ENCODE data around the gene ZFYVE1. TPM values are rescaled to one million over a fixed set of nuclear protein-coding genes. Genes with fewer than 3 reads are reported as not detected.

Gene ZFYVE1
- total and polyA plus RNA-seq, 2 donors (not counting 3 experiments of a cell fraction or from before 2014, with no cell fraction given): 27.3 to 29.2 TPM

DNA sequence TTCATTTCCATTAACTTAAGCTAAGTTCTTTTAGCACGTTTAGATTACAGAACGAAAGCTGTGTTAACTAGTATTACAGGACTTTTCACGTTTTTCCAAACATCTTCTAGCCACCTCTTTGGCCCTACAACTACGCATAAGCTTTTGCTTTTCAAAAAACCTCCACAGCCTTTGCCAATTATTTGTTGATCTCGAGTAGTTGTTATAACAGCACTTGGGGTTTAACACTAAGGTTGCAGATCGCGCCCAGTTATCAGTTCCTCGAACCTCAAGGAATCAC is 31.0 kb upstream of the ZFYVE1 start:
- no peaks in the 10 kb centered on the region for H3K9me3 ChIP-seq (replicated peaks; ENCODE audit: control insufficient read depth, insufficient read depth, low read length)
- DNase-seq (ENCODE audit: low read depth, low spot score) (no peak), FAIRE-seq (no peak)
- ChIA-PET POLR2A (interaction anchor here (0.7 to 2.7 kb wide), 4 partner anchors 31 to 401 kb away, joined by 3 to 22 read pairs (median 3); partner anchors contain the start of genes NUMB and ZFYVE1), CTCF (interaction anchor here (1.2 to 1.5 kb wide), 4 partner anchors 9 to 544 kb away, joined by 3 to 5 read pairs (median 4); no protein-coding TSS in a partner anchor)
- TF ChIP-seq, protein P1, sequence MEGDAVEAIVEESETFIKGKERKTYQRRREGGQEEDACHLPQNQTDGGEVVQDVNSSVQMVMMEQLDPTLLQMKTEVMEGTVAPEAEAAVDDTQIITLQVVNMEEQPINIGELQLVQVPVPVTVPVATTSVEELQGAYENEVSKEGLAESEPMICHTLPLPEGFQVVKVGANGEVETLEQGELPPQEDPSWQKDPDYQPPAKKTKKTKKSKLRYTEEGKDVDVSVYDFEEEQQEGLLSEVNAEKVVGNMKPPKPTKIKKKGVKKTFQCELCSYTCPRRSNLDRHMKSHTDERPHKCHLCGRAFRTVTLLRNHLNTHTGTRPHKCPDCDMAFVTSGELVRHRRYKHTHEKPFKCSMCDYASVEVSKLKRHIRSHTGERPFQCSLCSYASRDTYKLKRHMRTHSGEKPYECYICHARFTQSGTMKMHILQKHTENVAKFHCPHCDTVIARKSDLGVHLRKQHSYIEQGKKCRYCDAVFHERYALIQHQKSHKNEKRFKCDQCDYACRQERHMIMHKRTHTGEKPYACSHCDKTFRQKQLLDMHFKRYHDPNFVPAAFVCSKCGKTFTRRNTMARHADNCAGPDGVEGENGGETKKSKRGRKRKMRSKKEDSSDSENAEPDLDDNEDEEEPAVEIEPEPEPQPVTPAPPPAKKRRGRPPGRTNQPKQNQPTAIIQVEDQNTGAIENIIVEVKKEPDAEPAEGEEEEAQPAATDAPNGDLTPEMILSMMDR (IDR thresholded peaks at IDR 0.05; ENCODE audit: extremely low read depth in 1 of 2, insufficient read depth in 1 of 2, low read depth in 1 of 2, low read length in 2 of 2): no peak
- TF ChIP-seq MYC (IDR thresholded peaks at IDR 0.05; ENCODE audit: low read depth, low read length) (no peak), POLR2AphosphoS5 (IDR thresholded peaks at IDR 0.05; ENCODE audit: insufficient read depth, low read depth, low read length) (no peak), EZH2 (IDR thresholded peaks at IDR 0.05; ENCODE audit: borderline replicate concordance, low read depth, low read length, severe bottlenecking) (no peak), POLR2A (IDR thresholded peaks at IDR 0.05; ENCODE audit: low read depth, low read length) (no peak), MAX (IDR thresholded peaks at IDR 0.05; ENCODE audit: insufficient read depth, insufficient read length) (no peak), JUN (IDR thresholded peaks at IDR 0.05; ENCODE audit: borderline replicate concordance, insufficient read depth, insufficient read length, low read depth) (no peak)
- H3K36me3 ChIP-seq (ENCODE audit: control insufficient read depth in 2 of 2, extremely low read depth in 1 of 2, insufficient read depth in 2 of 2, low read length in 2 of 2): no peaks in the 10 kb centered on the region
- H3K4me3 ChIP-seq (replicated peaks in 1 of 3; ENCODE audit: insufficient read depth in 1 of 3, low read depth in 1 of 3, low read length in 3 of 3): peak overlapping the region; percentile 13 to 94 (median 29)
- H4K20me1 ChIP-seq (replicated peaks; ENCODE audit: control insufficient read depth, extremely low read depth, insufficient read depth, low read length): peaks cover 6% of the 10 kb centered on the region
- H2AFZ ChIP-seq (ENCODE audit: low read depth, low read length): peak overlapping the region; percentile 70
- H3K4me2 ChIP-seq (ENCODE audit: insufficient read depth, low read length): peak overlapping the region; percentile 85
- peak overlapping the region; percentile 84 for H3K27ac ChIP-seq (ENCODE audit: insufficient read depth, low read depth, low read length)
- no peaks in the 10 kb centered on the region for H3K9me1 ChIP-seq (replicated peaks; ENCODE audit: control insufficient read depth, extremely low read depth, insufficient read depth, low read length)
- TSS peak; percentile 95 for BruUV-seq (replicated peaks)
- no peaks in the 10 kb centered on the region for H3K27me3 ChIP-seq (ENCODE audit: control insufficient read depth in 2 of 2, insufficient read depth in 2 of 2, low read length in 2 of 2)
- H3K9ac ChIP-seq (replicated peaks; ENCODE audit: extremely low read depth, insufficient read depth, low read length): peak overlapping the region; percentile 97
- peaks cover 42% of the 10 kb centered on the region for H3K79me2 ChIP-seq (ENCODE audit: control insufficient read depth, insufficient read depth, low read length)
- peaks cover 9% of the 10 kb centered on the region for H3K4me1 ChIP-seq (ENCODE audit: control insufficient read depth, extremely low read depth, insufficient read depth, low read length)
- dilution Hi-C loops (cut with MboI; ENCODE audit: extremely low pct_ligation_motif_present, low sequenced_read_pairs): no loop called here
- intact Hi-C loops (cut with micrococcal nuclease): loop anchor here (1.0 kb wide), 1 partner anchor 31 kb away; the partner anchor contains the start of gene ZFYVE1
